ENCODE measurements around the gene VAT1. TPM values are rescaled to one million over a fixed set of nuclear protein-coding genes. Genes with fewer than 3 reads are reported as not detected.
"Not testable (repeated sequence)": the region's sequence is repeated elsewhere in the genome, so short reads cannot be mapped to it uniquely, and the experiment has no call there.

VAT1 gene
- polyA plus RNA-seq (ENCODE audit: insufficient read depth in 1 of 5, insufficient read length in 5 of 5, low replicate concordance in 1 of 5): 100 to 1,000 TPM; 105 to 148 (median 128) TPM
- long read RNA-seq, donor 1, transcript VAT1-201 (6 exons, 2,734 nt): major isoform, 50 of 56 reads
- long read RNA-seq, donor 1, partial matches to known transcripts: 0 of 56 reads
- long read RNA-seq, donor 1, other reads (novel, unspliced or antisense): 5 of 56 reads
- long read RNA-seq, donor 2, transcript VAT1-201 (6 exons, 2,734 nt): major isoform, 32 of 38 reads
- long read RNA-seq, donor 2, partial matches to known transcripts: 0 of 38 reads
- long read RNA-seq, donor 2, other reads (novel, unspliced or antisense): 5 of 38 reads
- long read RNA-seq, donor 3, transcript VAT1-201 (6 exons, 2,734 nt): major isoform, 27 of 33 reads
- long read RNA-seq, donor 3, partial matches to known transcripts: 5 of 33 reads
- long read RNA-seq, donor 3, other reads (novel, unspliced or antisense): 0 of 33 reads
- long read RNA-seq, donor 4, transcript VAT1-201 (6 exons, 2,734 nt): major isoform, 18 of 18 reads
- long read RNA-seq, donor 4, partial matches to known transcripts: 0 of 18 reads
- long read RNA-seq, donor 4, other reads (novel, unspliced or antisense): 0 of 18 reads
- long read RNA-seq, donor 5, transcript VAT1-201 (6 exons, 2,734 nt): major isoform, 24 of 33 reads
- long read RNA-seq, donor 5, partial matches to known transcripts: 0 of 33 reads
- long read RNA-seq, donor 5, other reads (novel, unspliced or antisense): 9 of 33 reads
- long read RNA-seq, donor 6, transcript VAT1-201 (6 exons, 2,734 nt): major isoform, 36 of 44 reads
- long read RNA-seq, donor 6, partial matches to known transcripts: 0 of 44 reads
- long read RNA-seq, donor 6, other reads (novel, unspliced or antisense): 6 of 44 reads
- long read RNA-seq, donor 7, transcript VAT1-201 (6 exons, 2,734 nt): major isoform, 39 of 44 reads
- long read RNA-seq, donor 7, partial matches to known transcripts: 0 of 44 reads
- long read RNA-seq, donor 7, other reads (novel, unspliced or antisense): 5 of 44 reads
- long read RNA-seq, donor 8, transcript VAT1-201 (6 exons, 2,734 nt): major isoform, 11 of 30 reads
- long read RNA-seq, donor 8, partial matches to known transcripts: 17 of 30 reads
- long read RNA-seq, donor 8, other reads (novel, unspliced or antisense): 0 of 30 reads

- peak; percentile 80 to 83 for DNase-seq
Observed at GRCh38 chr17:43021741-43022512, at the start of gene VAT1. Gene VAT1 (minus strand): TSS chr17:43022385. CDS start chr17:43022322, 63 bp downstream.

- no peak for DNase-seq
Observed at GRCh38 chr17:43070872-43071271, 48.7 kb upstream of the VAT1 start.

GRCh38 chr17:43070257-43070656 lies 48.1 kb upstream of the VAT1 start:
- DNase-seq: no peak

- DNase-seq: no peak
Observed at GRCh38 chr17:43069368-43069898, 47.2 kb upstream of the VAT1 start.

GRCh38 chr17:43068570-43069367 lies 46.6 kb upstream of the VAT1 start:
- no peak for DNase-seq

GRCh38 chr17:43062984-43063638 lies 40.9 kb upstream of the VAT1 start:
- DNase-seq: no peak

- no peak for DNase-seq
Observed at GRCh38 chr17:43056051-43056450, 33.9 kb upstream of the VAT1 start.

GRCh38 chr17:43053008-43053407 lies 30.8 kb upstream of the VAT1 start:
- DNase-seq: not testable (repeated sequence)

- no peak for DNase-seq
Observed at GRCh38 chr17:43051969-43052368, 29.8 kb upstream of the VAT1 start.

- DNase-seq: no peak
Observed at GRCh38 chr17:43044024-43044423, 21.8 kb upstream of the VAT1 start.

GRCh38 chr17:43043307-43043706 lies 21.1 kb upstream of the VAT1 start:
- no peak for DNase-seq

- DNase-seq: no peak
Observed at GRCh38 chr17:43042025-43042628, 19.9 kb upstream of the VAT1 start.

- DNase-seq: no peak
Observed at GRCh38 chr17:43040655-43041054, 18.5 kb upstream of the VAT1 start.

- DNase-seq: no peak
Observed at GRCh38 chr17:43039646-43040045, 17.5 kb upstream of the VAT1 start.

- DNase-seq: no peak
Observed at GRCh38 chr17:43034894-43035293, 12.7 kb upstream of the VAT1 start.

GRCh38 chr17:43033948-43034881 lies 12.0 kb upstream of the VAT1 start:
- no peak for DNase-seq

- no peak for DNase-seq
Observed at GRCh38 chr17:43031666-43032065, 9.5 kb upstream of the VAT1 start.
